A549 (cell line): ENCODE results near the gene NOL9.

Source experiments
- BHLHE40 ChIP-seq: IDR thresholded peaks from 2 replicates; pipeline ENCODE4 v1.6.1; 2012; ENCODE audit warnings: low read depth, low read length, inconsistent platforms
- JUN ChIP-seq, 2 experiments: fragments of >200 bp; sonication (Bioruptor Twin); formaldehyde crosslinking; IDR thresholded peaks; 2 replicates in 1 of 2; 3 replicates in 1 of 2; pipeline ENCODE4 v1.6.1; 2016 to 2017
- MAFK ChIP-seq: fragments of 450-650 bp; IDR thresholded peaks from 2 replicates; pipeline ENCODE4 v1.6.1; 2014; ENCODE audit not compliant: partially characterized antibody
- RAD21 ChIP-seq, 2 experiments: fragments of >200 bp in 1 of 2; sonication (Bioruptor Twin) in 1 of 2; formaldehyde crosslinking in 1 of 2; IDR thresholded peaks in 1 of 2; conservative IDR thresholded peaks in 1 of 2; 2 replicates in 1 of 2; 3 replicates in 1 of 2; pipeline ENCODE4 v1.6.1; 2012 to 2018; ENCODE audit warnings: inconsistent platforms in 1 of 2
- TF ChIP-seq, protein P1 (sequence below): fragments of 450-650 bp; IDR thresholded peaks from 2 replicates; pipeline ENCODE4 v1.6.1; 2014; ENCODE audit warnings: antibody characterized with exemption
- TF ChIP-seq, protein P2 (sequence below): fragments of 200-600 bp; sonication (generic); IDR thresholded peaks from 2 replicates; pipeline ENCODE4 v1.6.1; 2016; ENCODE audit warnings: antibody characterized with exemption, mild to moderate bottlenecking, moderate library complexity

DNA sequence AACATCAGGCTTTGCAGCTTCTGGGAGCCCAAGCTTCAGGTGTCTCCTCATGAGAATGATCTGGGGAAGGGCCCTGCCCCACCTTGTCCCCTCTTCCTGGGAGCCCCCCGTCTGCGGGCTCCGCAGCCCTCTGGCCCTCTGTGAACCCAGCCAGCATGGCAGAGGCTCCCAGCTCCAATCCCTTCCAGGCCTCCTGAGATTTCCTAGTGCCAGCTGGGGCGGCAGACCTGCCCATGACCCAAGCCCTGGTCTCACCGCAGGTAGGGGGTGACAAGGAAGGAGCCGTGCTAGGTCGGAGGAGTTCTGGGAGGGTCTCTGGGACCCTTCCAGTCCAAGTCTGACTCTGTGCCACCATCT, 70.6 kb downstream of the NOL9 start:
- TF ChIP-seq JUN (IDR thresholded peaks at IDR 0.05) (no peak), RAD21 (conservative IDR thresholded peaks at IDR 0.05 in 1 of 2, IDR thresholded peaks at IDR 0.05 in 1 of 2) (no peak), BHLHE40 (no peak), MAFK (no peak)
- TF ChIP-seq, protein P1, sequence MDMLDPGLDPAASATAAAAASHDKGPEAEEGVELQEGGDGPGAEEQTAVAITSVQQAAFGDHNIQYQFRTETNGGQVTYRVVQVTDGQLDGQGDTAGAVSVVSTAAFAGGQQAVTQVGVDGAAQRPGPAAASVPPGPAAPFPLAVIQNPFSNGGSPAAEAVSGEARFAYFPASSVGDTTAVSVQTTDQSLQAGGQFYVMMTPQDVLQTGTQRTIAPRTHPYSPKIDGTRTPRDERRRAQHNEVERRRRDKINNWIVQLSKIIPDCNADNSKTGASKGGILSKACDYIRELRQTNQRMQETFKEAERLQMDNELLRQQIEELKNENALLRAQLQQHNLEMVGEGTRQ: no peak
- TF ChIP-seq, protein P2, sequence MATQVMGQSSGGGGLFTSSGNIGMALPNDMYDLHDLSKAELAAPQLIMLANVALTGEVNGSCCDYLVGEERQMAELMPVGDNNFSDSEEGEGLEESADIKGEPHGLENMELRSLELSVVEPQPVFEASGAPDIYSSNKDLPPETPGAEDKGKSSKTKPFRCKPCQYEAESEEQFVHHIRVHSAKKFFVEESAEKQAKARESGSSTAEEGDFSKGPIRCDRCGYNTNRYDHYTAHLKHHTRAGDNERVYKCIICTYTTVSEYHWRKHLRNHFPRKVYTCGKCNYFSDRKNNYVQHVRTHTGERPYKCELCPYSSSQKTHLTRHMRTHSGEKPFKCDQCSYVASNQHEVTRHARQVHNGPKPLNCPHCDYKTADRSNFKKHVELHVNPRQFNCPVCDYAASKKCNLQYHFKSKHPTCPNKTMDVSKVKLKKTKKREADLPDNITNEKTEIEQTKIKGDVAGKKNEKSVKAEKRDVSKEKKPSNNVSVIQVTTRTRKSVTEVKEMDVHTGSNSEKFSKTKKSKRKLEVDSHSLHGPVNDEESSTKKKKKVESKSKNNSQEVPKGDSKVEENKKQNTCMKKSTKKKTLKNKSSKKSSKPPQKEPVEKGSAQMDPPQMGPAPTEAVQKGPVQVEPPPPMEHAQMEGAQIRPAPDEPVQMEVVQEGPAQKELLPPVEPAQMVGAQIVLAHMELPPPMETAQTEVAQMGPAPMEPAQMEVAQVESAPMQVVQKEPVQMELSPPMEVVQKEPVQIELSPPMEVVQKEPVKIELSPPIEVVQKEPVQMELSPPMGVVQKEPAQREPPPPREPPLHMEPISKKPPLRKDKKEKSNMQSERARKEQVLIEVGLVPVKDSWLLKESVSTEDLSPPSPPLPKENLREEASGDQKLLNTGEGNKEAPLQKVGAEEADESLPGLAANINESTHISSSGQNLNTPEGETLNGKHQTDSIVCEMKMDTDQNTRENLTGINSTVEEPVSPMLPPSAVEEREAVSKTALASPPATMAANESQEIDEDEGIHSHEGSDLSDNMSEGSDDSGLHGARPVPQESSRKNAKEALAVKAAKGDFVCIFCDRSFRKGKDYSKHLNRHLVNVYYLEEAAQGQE: no peak
